ENCODE measurements around the gene CACNB4.

CACNB4 gene

DNA sequence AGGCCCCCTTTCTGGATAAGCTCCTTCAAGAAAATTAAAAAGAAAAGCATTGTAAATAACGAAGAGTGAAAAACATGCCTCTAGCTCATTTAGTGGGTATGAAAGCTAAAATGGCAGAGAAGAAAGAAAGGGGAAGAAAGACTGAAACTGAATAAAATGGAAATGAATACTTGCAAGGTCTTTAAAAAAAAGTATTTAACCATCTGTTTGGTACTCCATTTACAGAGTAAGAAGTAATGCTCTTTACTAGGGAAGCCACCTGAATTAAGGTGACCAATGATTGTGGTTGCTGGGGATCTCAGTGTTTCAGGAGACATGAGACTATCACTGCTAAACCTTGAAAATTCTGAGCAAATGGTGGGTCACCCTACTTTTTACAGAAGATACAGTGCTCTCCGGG lies 253.0 kb downstream of the CACNB4 start:
- DNase-seq: peak; percentile 33

DNA sequence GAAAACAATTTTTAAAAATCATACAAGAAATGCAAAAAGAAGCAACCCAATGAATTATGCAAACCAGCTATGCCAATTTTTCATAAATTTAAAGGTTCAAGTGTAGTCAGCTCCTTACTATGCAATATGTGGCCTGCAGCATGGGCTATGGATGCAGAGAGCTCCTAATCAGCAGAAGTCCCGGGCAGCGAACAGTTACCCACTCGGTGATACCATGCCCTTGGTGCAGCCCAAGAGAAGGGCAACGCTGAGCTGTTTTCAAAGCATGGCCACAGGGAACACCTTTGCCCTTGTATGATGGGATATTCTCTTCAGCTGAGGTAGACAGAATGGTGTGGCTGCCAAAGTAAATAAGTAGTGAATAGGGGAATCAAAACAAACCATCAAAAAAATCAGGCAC lies 253.4 kb downstream of the CACNB4 start:
- DNase-seq: no peak

DNA sequence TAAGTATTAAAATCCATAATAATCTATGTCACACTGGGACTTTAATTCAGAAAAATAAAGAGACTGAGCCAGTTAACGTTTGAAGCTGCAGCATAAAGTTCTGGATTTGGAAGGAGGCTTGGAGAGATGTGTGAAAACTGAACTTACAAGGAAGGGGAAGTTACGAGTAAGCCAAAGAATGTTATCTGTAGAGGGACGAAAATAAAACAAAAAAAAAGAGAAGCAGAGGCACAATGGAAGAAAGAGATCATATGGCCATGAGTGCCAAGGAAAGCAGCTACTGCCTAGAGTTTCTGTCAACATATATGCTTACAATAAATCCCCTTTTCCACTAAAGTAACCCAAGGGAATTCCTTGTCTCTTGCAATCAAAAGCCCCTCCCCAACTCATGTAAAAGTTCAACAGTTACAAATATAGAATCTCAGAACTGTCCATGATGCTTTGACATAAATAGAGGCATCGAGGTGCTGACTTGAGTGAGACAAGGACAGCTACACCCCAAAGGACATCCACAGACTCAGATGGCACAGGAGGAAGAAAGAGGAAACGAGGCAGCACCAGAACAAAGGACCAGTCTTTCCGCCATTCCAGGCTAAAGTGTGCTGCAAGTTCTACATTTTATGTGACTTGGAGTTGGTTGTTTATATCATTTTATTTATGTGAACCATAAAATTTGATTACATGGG lies 254.5 kb downstream of the CACNB4 start:
- peak; percentile 78 for DNase-seq

- DNase-seq: no peak
These were observed 255.2 kb downstream of the CACNB4 start for GRCh38 chr2:151843691-151844061.

DNA sequence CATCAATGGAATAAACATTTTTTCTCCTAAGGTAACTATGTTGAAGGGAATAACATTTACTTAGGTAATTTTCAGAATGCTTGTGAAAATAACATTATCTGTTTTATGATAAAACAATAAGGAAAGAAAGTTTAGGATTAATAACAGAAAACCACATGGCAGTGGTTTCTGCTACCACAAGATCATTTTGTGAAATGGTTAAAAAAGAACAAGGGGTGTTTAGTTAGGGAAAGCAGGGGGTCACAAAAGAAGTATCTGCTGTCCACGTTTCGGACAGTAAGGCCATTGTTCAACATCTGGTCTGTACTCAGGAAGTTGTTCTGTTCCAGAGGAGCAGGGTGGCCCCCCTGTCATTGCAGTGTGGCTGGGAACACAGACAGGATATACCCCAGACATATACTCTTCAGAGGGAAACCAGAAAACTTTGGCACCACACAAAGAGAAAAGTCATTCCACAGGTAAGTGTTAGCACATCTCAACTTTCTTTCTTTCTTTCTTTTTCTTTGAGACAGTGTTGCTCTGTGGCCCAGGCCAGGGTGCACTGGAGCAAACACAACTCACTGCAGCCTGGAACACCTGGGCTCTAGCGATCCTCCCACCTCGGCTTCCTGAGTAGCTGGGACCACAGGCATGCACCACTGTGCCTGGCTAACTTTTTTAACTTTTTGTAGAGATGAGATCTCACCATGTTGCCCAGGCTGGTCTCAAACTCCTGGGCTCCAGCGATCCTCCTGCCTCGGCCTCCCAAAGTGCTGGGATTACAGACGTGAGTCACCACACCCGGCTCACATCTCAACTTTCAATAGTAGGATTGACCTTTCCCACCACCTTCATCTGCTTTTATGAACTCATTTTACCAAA lies 255.8 kb downstream of the CACNB4 start:
- no peak for DNase-seq

- no peak for DNase-seq
These were observed 257.8 kb downstream of the CACNB4 start for GRCh38 chr2:151841047-151841424.

DNA sequence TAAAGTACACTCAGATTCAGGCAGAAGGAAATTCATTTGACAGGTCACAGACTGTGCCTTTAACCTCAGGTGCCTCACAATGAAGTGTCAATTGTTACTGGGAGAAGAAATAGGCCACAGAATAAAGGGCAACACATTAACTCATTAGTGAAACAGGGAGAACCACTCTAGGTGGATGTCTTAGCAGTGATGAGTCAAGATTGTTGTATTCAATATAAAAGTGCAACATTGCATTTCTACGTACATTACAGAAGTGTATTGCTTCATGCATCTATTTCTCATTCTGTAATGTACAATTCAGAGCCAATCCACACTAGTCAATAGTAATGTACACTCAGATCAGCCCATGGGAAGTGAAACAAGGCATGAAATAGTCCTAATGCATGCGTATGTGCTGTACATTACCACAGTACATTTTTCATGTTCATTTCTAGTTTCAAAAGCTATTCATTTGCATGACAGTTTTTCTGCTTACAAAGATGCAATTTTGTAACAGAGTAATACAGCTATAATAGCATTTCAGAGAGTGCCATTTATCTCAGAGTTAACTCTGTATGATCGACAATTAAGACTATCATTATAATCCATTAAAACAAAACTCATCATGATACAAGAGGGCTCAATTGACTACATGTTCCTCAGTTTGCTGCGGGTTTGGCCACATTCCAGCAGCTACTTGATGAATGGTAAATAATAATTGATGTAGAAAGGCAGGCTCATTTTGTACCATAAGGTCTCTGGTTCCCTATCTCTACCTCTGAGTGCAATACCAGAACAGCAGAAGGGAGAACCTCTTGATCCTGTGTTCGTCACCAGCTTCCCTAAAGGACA lies 258.4 kb downstream of the CACNB4 start:
- peak; percentile 93 for DNase-seq

- no peak for DNase-seq
These were observed 260.9 kb downstream of the CACNB4 start for GRCh38 chr2:151837926-151838325.

- peak; percentile 88 for DNase-seq
These were observed 264.9 kb downstream of the CACNB4 start for GRCh38 chr2:151833984-151834383.

- no peak for DNase-seq
These were observed 267.9 kb downstream of the CACNB4 start for GRCh38 chr2:151830961-151831360.

DNA sequence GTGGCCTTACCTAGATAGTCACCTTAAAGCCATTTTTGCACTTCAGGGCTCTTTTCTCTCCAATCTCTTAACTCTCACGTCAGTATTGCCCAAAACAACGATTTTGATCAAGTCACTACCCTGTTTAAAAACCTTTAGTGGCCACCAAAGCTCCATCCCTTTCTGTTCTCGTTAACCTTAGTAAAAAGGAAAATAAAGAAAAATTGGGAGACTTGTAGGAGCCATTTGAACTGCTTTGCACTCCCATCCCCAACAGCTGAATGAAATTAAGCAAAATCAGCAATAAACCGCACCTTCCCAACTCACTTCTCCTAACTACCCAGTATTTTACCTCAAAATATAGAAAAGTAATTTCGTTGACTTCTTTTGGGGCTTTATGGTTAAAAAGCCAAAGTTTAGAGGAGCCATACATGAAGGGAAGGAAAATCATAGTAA lies 269.9 kb downstream of the CACNB4 start:
- no peak for DNase-seq

- peak; percentile 95 for DNase-seq
These were observed 270.5 kb downstream of the CACNB4 start, which contains the start of gene ARL5A for GRCh38 chr2:151828143-151828889. Gene ARL5A, minus strand, starts transcription at chr2:151828421. Its CDS starts 245 bp downstream, at chr2:151828176.

- no peak for DNase-seq
These were observed 271.2 kb downstream of the CACNB4 start for GRCh38 chr2:151827564-151828142.

DNA sequence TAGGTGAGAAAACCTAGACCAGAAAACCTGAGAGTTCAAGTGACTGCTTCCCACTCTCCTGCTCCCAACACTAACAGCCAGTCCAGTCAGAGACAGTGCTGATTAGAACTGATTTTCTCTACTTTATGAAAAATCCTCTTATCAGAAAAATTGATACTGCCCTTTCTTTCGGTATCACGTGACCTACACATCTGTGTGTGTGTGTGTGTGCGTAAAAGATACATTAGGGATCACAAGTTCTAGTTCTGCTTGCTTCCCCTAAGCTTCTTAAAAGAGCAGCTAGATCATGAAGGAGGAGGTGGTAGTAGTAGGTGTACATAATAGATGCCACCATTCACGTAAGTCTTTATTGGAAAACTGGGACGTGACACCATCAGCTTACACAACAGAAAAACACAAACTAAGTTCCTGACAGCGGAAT lies 272.1 kb downstream of the CACNB4 start:
- DNase-seq: peak; percentile 27

DNA sequence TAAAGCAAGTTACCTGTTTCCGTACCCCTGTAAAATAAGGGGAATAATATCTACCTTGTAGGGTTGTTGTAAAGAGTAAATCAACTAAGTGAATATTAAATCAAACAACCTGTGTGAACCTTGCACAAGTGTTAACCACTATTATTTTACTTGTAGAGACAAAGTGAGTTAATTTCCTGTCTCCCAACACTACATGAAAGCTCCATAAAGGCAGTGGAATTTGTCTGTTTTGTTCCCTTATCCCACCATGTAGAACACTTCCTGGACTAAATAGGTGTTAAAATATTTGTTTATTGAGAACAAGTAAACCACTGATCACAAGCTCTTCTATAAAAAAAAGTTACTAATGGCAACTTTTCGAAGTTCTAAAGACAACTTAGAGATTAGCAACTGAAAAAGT lies 274.0 kb downstream of the CACNB4 start:
- no peak for DNase-seq

DNA sequence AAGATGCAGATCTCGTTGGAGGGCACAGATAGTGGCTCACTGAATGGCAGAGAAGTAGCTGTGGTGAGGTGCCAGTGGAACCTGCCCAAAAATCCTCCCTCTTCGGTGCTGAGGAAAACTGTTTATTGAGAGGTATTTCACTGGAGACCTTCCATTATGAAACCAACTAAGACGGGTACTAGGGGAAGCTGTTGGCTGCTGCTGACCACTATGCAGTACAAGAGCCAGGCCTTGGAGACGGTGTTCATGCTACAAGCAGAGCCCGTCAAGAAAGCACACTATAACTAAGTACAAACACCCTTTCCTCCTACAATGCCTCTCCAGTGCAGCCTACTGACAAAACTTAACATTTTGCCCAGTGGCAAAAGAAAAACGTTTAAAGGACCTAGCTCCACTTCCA lies 275.2 kb downstream of the CACNB4 start:
- DNase-seq: no peak

GRCh38 chr2:151819920-151820319 lies 278.9 kb downstream of the CACNB4 start:
- DNase-seq: no peak

DNA sequence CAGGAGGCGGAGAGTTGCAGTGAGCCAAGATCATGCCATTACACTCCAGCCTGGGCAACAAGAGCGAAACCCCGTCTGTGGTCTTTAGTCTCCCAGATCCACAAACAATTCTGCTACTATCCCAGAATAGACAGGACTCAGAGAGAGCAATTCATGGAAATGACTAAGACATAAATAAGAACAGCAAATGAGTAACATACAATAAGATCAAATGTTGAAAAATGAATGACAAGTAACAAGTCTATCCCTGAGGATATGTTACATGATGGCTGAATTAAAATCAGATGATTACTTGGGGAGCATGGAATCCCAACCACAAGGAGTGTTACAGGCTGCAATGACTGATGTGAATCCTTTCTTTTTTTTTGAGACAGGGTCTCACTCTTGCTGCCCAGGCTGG lies 280.9 kb downstream of the CACNB4 start:
- no peak for DNase-seq

- no peak for DNase-seq
These were observed 282.0 kb downstream of the CACNB4 start for GRCh38 chr2:151816843-151817242.

DNA sequence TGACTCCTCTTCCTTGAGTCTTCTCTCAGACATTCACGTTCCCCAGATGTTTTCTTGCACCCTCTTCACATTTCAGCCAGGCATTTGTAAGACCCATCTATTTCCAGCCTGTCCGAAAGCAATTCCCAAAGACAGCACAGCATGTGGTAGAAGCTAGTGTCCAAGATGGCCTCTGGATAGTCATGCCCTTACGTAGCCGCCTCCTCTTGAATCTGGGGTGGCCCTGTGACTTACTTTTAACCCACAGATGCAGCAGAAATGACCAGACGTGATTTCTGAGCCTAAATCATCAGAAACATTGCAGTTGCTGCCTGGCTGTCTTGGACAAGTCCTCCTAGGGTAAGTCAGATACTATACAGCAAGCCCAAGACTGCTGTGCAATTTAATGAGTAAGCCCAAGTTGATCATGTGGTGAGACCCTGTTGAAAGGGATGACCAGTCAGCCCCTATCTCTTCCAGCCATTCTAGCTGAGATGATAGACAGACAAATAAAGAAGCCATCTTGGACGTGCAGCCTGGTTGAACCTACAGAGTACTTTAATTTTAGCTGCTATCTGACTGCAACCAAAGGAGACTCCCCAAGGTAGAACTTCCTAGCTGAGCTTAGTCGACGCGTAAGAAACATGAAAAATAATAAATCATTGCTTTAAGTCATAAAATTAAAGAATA lies 282.9 kb downstream of the CACNB4 start:
- no peak for DNase-seq

GRCh38 chr2:151810489-151810888 lies 288.4 kb downstream of the CACNB4 start:
- no peak for DNase-seq

- no peak for DNase-seq
These were observed 289.8 kb downstream of the CACNB4 start for GRCh38 chr2:151809073-151809383.
